Islet of Langerhans (tissue), 1 donor: ENCODE results near the gene ARHGEF4.
"Not testable (repeated sequence)": the region's sequence is repeated elsewhere in the genome, so short reads cannot be mapped to it uniquely, and the experiment has no call there.

ENCODE experiments used
- FAIRE-seq: peaks from one replicate; lab custom pipeline; 2011; peaks lifted over from hg19 to GRCh38; lab: Jason Lieb, UNC

Gene ARHGEF4

DNA sequence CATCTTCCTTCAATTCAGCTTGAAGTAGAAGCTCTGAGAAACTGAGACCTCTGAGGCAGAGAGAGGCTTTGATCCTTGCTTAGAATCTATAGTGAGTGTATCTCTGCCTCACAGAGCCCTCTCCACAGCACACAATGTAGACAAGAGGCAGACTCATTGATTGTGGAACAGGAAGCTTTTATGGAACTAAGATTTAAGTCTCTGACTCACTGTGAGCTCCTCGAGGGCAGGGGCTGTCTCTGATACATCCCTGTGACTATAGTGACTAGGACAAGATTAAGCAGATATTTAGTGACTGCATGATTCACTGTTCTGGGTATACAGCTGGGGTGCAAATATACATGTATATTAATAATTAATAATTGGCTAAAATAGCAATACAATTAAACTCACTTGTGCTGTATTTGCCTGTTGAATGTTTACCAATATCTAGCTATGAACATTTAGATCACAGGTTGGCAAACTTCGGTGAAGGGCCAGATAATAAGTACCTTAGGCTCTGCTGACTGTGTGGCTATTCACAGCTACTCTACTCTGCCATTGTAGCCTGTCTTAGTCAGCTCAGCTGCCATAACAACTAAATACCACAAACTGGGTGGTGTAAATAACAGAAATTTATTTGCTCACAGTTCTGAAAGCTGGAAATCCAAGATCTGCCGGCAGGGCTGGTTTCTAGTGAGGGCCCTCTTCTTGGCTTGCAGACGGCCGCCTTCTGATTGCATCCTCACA, 54.4 kb downstream of the ARHGEF4 start:
- no peak for FAIRE-seq

GRCh38 chr2:130891966-130892365, 55.3 kb downstream of the ARHGEF4 start:
- no peak for FAIRE-seq

- FAIRE-seq: no peak
Measured at GRCh38 chr2:130892793-130893785, 56.4 kb downstream of the ARHGEF4 start.

- FAIRE-seq: no peak
Measured at GRCh38 chr2:130894326-130894942, 57.7 kb downstream of the ARHGEF4 start.

DNA sequence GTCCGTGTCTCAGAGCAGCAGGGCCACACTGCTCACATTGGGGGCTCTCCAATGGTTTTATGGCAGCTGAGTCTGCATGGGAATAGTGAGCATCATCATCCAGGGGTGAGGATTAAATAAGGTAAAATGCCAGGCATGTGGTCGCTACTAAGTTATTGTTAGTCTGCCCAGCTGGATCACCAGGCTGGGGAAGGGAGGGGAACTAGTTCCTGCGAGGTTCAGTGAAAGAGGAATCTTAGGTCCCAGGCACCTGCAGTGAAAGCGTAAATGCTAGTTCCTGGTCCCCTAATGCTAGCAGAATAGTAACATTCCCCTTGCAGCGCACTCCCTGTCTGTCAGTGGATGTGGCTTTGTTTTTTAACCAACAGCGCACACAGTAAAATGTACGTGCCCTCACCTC, 60.1 kb downstream of the ARHGEF4 start:
- no peak for FAIRE-seq

GRCh38 chr2:130898553-130898952, 61.8 kb downstream of the ARHGEF4 start:
- FAIRE-seq: no peak

- FAIRE-seq: no peak
Measured at GRCh38 chr2:130899306-130899705, 62.6 kb downstream of the ARHGEF4 start.

DNA sequence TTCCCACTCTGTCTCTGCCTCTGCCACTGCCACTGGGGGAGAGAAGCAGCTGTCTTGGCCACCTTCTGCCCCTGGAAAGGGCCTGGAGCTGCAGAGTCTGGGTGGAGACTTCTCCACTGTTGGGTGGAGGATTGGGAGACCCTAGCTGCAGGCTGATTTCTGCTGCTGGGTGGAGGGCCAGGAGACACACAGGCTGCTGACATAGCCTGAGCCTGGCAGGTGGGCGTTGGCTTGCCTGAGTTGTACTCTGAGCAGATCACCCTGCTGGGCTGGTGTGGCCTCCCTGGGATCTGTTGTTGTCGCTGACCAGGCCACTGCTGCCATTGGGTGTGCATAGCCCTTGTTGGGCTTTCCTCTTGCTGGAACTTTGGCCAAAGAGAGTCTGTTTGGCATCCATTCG, 64.3 kb downstream of the ARHGEF4 start:
- no peak for FAIRE-seq

- not testable (repeated sequence) for FAIRE-seq
Measured at GRCh38 chr2:130901626-130902025, 64.9 kb downstream of the ARHGEF4 start.

DNA sequence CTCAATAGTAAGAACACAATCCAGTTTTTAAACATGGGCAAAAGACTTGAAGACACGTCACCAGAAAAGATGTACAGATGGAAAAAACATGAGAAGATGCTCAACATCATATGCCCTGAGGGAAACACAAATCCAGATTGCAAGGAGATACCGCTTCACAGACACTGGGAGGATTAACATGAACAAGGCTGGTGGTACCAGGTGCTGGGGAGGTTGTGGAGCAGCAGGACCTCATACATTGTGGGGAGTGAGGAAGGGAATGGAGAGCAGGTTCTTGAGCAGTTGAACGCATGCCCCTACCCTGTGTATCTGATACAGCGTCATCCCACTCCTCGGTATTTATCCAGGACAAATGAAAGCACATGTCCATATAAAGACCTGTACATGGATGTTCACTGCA, 72.1 kb downstream of the ARHGEF4 start:
- FAIRE-seq: no peak

DNA sequence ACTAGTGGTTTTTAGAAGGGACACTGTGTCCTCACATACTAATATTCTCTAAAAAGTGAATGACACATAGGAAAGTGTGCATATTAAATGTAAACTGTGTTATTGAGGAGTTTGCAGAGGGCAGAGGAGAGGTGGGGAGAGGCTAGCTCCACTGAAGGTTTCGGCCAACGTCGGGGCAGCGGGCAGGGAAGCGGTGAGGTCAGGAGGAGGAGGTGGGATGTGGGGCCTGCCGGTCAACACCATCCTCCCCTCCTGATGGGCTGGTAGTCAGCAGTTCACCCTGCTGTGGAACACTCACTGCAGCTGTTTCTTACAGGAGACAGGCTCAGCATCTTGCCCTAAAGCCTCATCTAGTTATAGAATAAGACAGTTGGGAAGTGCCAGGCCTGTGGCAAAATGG, 74.2 kb downstream of the ARHGEF4 start:
- FAIRE-seq: no peak

DNA sequence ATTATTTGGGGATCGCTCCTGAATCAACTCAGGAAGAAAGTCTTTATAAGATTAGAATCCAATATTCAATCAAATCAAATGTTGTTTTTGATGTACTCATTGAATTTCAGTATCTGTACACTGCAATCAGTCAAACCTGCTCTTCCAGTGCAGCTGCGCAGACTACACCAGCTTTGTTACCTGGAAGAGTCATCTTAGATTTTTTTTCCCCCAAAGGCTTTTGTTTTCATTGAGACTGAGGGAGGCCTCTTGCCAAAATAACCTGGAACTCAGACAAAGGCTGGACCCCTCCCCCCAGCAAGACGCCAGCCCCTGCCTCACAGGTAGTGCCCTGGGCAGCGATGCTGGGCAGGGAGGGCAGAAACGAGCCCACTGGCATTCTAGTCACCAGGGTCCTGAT, 74.8 kb downstream of the ARHGEF4 start:
- no peak for FAIRE-seq

DNA sequence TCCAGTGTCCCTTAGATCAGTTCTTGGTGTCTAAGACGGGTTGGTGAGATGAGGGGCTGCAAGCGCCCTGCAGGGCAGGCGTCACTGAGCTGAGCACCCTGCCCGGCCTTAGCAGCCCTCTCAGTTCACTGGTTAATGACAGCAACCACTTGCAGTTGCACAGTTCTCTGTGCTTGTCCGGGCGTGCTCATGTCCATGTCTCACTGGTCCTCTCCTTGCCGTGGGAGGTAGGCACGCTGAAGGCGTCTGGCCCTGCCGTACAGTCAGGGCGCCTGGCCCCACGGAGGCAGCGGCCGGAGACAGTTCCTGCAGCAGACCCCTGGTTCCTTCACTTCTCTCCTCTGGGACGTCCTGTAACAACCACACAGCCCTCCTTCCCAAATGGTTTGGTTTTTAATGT, 75.3 kb downstream of the ARHGEF4 start:
- FAIRE-seq: no peak

DNA sequence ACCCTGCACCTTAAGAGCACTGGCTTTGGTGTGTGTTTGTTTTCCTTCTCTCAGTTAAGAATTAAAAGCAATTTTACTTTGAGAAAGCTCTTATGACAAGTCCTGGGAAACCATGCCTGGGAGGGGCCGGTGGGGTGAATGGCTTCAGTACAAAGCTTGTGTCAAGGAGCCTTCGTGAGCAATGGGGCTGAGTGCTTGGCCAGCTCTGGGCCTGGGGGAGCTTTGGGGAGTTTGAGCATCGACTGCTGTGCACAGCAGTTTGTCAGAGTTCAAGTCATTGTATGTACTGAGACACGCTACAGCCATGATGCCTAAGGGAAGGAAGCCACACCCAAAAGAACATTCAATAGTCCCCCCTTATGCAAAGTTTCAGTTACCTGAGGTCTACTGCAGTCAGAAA, 75.8 kb downstream of the ARHGEF4 start:
- no peak for FAIRE-seq

DNA sequence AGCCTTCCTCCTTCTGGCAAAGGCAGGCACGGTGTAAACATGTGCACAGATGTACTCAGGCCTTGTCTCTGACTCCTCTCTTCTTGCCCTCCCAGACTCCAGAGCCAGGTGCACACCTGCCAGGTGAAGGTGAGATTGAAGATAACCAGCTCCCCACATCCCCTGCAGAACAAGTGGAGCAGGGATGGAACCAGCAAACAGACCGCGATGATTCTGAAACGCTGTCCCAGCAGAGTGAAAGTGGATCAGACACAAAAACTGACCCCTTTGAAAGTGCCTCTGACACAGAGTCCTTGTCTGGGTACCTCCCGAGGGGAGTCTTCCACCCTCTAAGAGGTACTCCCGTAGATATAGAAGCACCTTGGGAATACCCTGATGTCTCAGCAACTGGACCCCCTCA, 77.2 kb downstream of the ARHGEF4 start:
- FAIRE-seq: no peak

DNA sequence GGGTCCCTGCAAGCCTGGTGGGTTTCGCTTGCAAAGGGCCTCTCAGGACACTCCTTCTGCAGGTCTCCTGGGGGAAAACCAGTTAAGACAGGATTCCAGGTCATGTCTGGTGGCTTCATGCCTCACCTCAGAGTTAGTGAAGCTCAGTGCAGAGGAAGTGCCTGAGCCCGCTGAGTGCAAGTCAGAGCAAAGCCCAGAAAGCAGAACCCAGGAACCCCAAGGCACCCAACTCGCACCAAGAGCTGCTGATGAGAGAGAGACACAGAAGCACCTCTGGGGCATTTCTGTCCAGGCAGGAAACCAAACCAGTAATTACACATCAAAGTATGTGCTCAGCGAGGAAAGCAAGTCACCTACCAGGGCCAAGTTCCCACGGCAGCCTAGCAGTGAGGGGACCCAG, 78.4 kb downstream of the ARHGEF4 start:
- no peak for FAIRE-seq

- no peak for FAIRE-seq
Measured at GRCh38 chr2:130915595-130916437, 79.1 kb downstream of the ARHGEF4 start.

DNA sequence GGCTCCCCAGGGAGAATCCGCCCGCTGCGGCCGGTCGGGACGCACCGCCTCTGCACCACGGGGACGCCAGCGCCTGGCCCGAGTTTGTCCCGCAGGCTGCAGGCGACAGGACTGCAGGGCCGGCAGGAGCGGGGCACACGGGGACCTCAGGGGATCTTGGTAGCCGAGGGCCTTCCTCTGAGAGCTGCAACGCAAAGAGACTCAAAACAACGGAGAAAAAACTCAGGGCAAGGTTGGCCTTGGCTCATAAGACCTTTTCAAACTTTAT, 79.7 kb downstream of the ARHGEF4 start:
- FAIRE-seq: no peak

- FAIRE-seq: no peak
Measured at GRCh38 chr2:130917006-130917688, 80.4 kb downstream of the ARHGEF4 start.

DNA sequence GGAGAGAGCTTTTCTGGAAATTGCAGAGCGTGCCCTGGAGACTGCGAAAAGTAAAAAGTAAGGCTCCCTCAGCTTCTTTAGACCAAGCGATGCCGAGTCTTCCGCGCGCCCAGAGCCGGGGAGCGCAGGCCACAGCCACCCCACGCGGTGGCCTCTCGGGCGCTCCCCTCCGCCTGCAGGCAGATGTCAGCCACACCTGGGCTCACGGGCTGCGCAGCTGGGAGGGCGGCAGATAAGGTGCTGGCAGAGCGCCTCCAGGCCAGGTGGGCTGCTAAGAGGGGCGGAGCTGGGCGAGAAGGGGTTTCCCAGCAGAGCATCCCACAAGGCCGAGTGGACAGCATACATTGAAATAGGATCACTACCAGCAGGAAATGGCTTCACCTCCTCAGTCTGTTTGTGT, 81.7 kb downstream of the ARHGEF4 start:
- FAIRE-seq: no peak

DNA sequence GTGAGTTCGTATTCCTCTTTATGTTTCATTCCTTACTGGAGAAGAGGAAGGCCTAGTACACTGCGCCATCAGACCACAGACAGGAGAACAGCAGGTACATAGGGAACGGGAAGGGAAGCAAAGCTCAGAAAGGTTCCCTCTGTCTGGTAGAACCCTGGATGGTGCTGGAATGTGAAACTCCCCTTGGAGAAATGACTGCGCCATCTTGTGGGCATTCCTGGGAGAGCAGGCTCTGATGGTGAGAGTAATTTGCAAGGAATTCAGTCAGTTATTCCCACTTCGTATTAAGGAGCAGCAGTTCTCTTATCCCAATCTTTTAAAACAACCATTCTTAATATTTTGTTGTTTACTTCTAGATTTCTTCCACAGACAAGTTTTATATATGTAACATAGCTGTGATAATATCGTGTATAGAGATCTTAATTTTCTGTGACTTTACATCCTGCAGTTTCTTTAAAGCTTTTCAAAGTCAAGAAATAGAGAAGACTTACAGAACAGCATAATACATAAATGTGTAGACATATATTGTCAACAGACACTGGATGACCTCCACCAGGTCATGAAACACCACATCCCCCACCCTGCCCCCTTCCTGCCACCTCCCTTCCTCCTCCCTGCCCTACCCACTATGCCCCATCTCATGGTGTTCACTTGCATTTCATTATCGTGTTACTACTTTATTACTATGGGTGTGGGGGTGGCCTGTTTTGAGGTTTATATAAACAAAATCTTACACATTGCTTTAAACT, 83.9 kb downstream of the ARHGEF4 start:
- peak; percentile 49 for FAIRE-seq
